CD4-positive, alpha-beta T cell treated with Interferon gamma for 1 hour (primary cell): ENCODE results near the gene NUP153.
"Not testable (repeated sequence)": the region's sequence is repeated elsewhere in the genome, so short reads cannot be mapped to it uniquely, and the experiment has no call there.

ENCODE experiments used
- DNase-seq: peaks from one replicate; pipeline ENCODE4 v3.0.0-alpha.2; 2020

NUP153 gene

DNA sequence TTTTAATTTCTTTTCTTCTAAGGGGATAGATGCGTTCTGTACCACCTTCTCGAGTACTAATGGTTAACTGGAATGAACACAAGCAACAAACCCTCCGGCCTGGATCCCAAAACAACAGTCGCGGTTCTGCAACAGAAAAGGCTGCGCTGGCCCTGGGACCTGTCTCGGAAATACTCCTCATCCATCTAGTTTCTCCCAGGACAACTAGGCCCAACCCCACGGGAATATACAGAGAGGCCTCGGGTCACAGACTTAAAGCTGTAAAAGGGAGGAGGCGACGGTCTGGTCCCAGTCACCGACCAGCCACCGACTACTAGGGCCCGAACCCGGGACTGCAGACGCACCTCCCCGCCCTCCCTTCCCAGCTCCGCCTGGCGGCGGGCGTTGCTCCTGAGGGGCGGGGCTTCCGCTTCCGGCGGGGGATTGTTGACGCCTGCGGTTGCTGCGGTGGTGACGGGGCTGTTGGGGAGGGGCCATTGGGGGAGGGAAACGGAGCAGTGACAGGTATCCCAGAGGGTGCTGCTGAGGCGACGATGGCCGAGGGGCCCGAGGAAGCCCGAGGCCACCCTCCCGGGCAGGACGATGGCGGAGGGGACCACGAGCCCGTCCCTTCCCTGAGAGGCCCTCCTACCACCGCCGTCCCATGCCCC is 106.7 kb downstream of the NUP153 start, which contains the start of gene FAM8A1:
FAM8A1 (plus strand) TSS at position 426 of the 650 bp plus-strand sequence; CDS start at position 534, 108 bp downstream.
- peak; percentile 93 for DNase-seq

DNA sequence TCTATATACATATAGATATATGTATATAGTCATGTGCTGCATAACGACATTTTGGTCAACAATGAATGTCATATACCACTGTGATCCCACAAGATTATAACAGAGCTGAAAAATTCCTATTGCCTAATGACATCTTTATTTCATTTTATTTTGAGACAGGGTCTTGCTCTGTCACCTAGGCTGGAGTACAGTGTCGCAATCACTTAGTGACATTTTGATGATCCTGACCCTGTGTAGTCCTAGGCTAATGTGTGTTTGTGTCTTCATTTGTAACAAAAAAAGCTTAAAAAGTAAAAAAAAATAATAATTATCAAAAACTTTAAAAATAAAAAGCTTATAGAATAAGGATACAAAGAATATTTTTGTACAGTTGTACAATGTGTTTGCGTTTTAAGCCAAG is 110.6 kb downstream of the NUP153 start:
- DNase-seq, result no peak

DNA sequence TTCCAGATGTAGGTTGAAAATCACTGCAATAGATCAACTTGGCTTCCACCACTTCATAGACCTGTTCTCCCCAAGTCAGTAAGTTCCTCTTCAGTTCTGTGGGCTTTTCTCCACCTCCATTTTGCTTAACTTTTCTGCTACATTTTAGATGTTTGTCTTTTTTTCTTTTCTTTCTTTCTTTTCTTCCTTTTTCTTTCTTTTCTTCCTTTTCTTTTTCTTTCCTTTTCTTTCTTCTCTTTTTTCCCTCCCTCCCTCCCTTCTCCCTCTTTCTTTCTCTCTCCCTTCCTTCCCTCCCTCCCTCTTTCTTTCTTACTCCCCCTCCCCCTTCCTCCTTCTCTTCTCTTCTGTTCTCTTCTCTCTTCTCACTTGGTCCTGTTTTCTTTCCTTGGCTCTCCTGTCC is 113.5 kb downstream of the NUP153 start:
- DNase-seq, result no peak

GRCh38 chr6:17591287-17591686 is 115.4 kb downstream of the NUP153 start:
- DNase-seq, result peak; percentile 34

GRCh38 chr6:17589406-17590096 is 117.2 kb downstream of the NUP153 start:
- no peak for DNase-seq

GRCh38 chr6:17588011-17588410 is 118.7 kb downstream of the NUP153 start:
- no peak for DNase-seq

DNA sequence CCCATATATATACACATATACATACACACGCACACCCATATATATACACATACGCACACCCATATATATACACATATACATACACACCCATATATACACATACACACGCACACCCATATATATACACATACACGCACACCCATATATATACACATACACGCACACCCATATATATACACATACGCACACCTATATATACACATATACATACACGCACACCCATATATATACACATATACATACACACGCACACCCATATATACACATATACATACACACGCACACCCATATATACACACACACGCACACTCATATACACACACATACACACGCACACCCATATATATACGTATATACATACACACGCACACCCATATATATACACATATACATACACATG is 120.1 kb downstream of the NUP153 start:
- DNase-seq, result not testable (repeated sequence)

DNA sequence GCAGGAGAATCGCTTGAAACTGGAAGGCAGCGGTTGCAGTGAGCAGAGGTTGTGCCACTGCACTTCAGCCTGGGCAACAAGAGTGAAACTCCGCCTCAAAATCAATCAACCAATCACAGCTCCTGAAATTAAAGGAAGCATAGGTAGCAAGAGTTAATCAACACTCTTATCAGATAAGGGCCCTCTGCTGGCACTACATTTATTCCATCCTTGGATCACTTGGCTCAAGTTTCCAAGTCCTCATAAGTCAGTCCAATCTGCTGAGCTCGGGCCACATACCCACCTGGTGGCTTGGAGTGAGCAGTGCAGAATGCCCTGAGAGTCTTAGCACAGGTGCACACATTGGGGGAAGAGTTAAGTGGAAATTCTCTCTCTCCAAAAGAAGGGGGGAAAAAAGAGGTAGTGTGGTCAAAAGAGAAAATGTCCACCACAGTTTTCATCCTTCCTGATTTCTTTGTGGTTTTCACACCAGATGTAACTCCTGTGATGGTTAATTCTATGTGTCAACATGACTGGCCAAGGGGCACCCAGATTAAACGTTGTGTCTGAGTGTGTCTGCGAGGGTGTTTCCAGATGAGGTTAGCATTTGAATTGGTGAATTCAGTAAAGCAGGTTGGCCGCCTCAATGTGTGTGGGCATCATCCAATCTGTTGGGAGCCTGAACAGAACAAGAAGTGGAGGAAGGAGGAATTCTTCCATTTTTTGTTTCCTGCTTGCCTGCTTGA is 120.8 kb downstream of the NUP153 start:
- DNase-seq, result no peak

GRCh38 chr6:17584241-17584803 is 122.4 kb downstream of the NUP153 start:
- DNase-seq, result no peak

- no peak for DNase-seq
Observed at GRCh38 chr6:17583811-17584210, 122.9 kb downstream of the NUP153 start.

DNA sequence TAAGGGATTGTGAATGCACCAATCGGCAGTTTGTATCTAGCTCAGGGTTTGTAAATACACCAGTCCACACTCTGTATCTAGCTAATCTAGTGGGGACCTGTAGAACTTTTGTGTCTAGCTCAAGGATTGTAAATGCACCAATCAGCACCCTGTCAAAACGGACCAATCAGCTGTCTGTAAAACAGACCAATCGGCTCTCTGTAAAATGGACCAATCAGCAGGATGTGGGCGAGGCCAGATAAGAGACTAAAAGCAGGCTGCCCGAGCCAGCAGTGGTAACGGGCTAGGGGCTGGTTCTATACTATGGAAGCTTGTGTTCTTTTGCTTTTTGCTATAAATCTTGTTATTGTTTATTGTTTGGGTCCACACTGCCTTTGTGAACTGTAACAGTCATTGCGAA is 125.4 kb downstream of the NUP153 start:
- not testable (repeated sequence) for DNase-seq

GRCh38 chr6:17580518-17581048 is 126.1 kb downstream of the NUP153 start:
- peak; percentile 26 for DNase-seq

DNA sequence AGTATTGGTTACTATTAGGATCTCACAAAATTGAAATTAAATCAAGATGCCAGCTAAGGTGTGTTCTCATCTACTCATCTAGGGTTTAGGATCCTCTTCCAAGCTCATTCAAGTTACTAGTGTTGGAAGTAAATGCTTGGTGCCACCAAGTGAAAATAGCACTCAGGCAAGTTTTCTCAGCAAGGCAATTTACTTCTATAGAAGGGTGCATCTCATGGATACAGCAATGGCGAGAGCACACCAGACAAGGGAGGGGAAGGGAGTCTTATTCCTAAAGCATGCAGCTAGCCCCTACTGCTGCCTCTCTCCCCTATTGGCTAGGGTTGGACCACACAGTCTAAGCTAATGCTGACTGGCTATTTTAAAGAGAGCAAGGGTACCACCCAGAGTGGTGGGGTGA is 129.7 kb downstream of the NUP153 start:
- DNase-seq, result no peak

GRCh38 chr6:17574866-17575560 is 131.7 kb downstream of the NUP153 start:
- no peak for DNase-seq

- DNase-seq, result no peak
Observed at GRCh38 chr6:17565399-17565798, 141.3 kb downstream of the NUP153 start.
